ENCODE measurements around the gene CELSR1.
"Not testable (repeated sequence)": the region's sequence is repeated elsewhere in the genome, so short reads cannot be mapped to it uniquely, and the experiment has no call there.

Gene CELSR1

DNA sequence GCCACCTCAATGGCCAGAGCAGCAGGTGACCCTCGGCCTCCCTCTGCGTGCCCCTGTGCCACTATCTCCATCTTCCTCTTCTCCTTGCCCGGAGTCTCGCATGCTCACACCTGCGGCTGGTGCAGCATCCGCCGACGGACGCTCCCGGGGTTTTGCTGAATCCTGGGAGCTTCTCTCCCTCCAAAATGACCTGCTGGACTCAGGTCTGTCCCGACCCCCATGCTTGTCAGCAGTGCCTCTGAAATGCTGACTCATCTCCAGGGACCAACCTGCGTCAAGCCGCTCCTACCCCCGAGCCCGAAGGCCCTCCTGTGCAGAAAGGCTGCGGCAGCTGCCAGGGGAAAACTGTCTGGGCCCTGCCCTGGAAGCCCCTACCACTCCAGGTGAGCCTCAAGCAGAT is 58.4 kb downstream of the CELSR1 start:
- FAIRE-seq, result no peak

DNA sequence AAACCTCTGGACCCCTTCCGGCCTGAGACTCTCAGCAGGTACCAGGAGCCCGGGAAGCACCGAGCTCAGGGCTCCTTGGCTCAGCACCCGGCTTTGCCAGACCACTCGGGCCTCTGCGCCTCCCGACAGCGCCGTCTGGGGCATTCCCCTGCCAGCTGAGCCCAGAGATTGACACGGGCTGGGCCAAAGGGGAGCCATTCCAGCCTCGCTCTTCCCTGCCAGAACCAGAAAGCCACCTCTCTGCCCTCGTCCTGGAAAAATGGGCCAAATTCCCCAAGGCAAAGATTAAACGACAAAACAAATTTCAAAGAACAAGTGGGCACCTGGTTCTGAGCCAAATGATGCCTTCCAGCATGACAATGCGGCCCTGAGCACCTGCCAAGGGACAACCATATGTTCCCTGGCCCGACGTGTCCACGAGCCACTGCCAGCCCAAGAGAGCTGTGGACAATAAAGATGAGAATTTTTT is 59.3 kb downstream of the CELSR1 start:
- no peak for FAIRE-seq

DNA sequence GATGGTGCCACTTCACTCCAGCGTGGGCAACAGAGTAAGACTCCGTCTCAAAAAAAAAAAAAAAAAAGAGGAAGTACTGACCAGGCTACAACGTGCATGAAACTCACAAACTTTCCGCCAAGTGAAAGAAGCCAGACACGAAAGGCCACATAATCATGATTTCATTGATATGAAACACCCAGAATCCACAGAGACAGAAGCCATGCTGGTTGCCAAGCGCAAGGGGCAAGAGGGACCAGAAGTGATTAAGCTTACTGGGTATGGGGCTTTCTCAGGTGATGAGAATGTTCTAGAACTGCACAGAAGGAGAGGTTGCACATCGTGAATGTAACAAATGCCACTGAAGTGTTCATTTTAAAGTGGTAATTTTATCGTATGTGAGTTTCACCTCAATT is 60.9 kb downstream of the CELSR1 start:
- no peak for FAIRE-seq

DNA sequence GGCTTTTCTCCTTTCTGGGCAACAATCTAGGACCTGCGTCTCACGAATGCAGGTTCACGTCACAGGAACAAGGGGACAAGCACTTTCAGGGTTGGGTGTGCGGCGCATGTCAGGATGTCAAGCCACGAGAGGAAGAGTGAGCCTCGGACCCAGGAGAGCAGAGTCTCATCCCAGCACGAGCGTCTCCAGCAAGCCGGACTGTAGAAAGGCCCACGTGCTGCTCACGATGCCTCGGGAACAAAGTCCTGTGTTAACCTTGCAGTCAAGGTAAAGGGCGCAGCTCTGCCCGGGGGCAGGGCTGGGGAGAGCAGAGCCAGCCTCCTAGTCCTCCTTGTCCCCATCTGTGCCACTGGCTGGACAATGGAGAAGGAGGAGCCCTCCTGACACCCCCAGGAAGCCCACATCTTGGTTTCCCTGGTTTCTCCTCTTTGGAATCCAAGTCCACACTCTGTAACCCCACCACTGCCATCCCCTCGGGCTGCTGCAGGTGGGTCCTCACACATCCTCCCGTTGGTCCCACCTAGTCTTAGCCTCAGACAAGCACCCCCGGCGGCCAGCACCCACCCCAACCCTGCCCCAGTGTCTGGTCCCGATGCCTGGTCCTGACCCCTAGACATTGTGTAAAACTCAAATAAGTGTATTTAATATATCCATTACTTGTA is 63.4 kb downstream of the CELSR1 start:
- FAIRE-seq, result no peak

DNA sequence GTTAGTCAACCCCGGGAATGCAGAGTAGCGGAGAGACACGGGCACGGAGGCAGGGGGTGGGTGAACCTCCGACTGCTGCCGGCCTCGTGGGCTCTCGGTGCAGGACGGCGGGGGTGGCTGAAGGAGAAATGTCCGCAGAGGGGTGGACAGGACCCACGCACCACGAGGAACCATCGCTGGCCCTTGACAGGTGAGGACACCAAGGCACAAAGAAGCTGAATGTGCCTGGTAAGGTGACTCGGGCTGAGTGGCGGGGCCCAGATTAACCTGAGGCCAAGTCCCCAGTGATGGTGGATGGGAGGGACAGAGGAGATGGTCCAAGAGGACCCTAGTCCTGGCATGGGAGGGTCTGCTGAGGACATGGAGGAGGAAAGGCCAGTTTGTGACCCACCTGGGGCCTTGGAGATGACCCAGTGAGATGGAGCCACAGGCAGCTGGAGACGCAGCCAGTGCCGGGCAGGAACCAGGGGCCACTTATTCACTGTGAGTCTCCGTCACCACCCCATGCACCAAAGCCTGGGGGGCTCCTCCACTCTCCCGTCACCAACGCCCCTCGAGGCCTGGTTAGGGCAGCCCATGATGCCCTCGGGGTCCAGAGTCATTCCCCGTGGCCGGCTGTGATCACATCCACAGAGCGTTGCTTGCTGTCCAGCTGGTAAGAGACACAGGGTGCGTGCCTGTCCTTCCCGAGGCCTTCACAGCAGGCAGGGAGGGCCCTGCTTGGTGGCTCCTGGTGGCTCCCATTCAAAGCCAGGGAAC is 64.2 kb downstream of the CELSR1 start:
- FAIRE-seq, result no peak

- FAIRE-seq, result no peak
These were observed 64.8 kb downstream of the CELSR1 start for GRCh38 chr22:46472722-46473016.

DNA sequence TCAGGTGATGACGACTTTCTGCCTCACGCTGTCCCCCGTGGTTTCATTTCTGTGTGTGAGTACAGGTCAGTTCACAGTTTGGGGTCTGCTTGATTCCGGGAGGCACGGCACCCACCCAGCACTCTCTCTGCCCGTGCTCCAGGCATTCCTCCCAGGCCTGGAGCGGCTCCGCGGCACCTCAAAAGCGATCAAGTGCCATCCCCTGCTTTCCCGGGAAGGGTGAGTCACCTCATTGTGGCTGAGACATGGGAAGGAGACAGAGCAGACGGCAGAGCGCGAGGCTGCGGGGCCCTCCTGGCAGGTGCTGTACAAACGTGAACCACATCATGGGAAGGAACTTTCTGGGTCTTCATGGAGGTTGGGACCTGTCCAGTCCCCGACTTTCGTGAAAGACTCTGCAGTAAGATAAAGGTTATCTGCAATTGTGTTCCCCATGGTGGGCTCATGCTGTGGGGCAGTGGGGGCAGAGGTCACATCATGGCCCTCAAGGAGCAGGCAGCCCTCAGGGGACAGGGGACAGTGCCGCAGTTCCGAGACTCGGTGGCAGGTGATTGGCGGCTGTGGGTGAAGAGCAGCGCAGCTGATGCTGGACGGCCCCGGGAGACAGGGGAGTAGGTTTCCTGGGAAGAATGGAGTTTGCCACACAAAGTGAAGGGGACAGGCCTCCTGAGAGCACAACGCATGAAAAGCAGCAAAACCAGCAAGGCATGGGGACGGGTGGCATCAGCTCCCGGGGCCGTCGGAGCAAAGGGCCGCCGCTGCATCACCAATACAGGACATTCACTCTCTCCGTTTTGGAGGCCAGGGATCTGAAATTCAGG is 65.3 kb downstream of the CELSR1 start:
- no peak for FAIRE-seq

GRCh38 chr22:46471330-46471729 is 66.1 kb downstream of the CELSR1 start:
- FAIRE-seq, result not testable (repeated sequence)

DNA sequence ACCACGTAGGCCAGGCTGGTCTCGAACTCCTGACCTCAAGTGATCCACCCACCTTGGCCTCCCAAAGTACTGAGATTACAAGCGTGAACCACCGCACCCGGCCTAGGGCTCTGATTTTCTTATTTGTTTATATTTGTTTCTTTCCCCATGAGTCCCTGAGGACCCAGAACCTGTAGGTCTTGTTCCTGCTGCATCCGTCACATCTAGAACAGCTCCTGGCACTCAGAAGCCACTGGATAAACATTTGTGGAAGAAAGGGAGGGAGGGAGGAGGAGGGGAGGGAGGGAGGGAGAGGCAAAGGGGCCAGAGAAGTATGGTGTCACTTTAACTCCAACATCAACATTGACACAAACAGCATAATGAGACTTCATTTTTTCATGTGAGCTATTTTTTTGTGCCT is 67.7 kb downstream of the CELSR1 start:
- no peak for FAIRE-seq

GRCh38 chr22:46467006-46467405 is 70.4 kb downstream of the CELSR1 start:
- FAIRE-seq, result peak; percentile 92

GRCh38 chr22:46466255-46466676 is 71.2 kb downstream of the CELSR1 start:
- no peak for FAIRE-seq

GRCh38 chr22:46465793-46466192 is 71.6 kb downstream of the CELSR1 start:
- no peak for FAIRE-seq

- no peak for FAIRE-seq
These were observed 72.1 kb downstream of the CELSR1 start for GRCh38 chr22:46465345-46465720.

DNA sequence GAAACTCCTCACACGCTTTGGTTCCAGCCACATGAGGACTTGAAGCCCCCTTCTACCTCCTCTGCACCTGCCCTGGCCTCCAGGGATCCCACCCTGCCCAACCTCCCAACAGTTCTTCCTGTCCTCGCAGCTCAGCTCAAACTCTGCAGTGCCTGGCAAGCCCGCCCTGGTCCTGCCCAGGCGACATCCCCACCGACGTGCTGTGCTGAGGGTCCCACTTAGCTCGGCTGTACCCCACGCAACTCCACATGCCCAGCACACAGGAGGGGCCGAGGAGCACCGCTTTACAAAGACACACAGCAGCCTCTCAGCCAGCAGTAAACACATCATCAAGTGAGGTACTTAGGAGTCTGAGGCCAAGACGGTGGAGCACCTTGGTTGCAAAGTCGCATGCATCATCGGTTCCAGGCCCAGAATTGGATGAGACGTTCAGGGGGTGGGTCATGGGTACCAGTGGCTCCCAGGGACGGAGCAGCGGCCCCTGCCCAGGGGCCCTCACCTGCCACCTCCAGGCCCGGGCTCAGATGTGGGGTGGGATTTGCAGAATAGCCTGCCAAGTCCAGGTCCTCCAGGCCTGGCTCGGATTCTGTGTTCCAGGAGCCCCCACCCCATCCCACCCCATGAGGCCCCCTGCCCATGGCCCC is 72.6 kb downstream of the CELSR1 start:
- no peak for FAIRE-seq

DNA sequence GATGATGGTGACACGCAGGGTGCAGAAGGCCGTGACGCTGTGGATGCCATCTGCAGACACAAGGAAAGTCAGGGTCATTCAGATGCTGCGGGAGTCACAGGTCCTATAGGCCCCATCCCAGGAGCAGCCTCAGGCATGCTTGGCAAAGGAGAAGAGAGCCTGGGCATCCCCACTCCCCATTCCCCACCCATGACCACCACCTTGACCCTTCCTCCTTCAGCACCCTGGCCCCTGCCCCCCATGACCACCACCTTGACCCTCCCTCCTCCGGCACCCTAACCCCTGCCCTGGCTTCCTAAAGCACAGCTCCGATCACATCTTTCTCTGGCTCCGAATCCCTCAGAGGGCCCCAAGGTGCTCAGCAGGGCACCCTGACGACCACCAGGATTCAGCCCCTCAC is 73.1 kb downstream of the CELSR1 start:
- FAIRE-seq, result no peak

GRCh38 chr22:46463435-46464227 is 73.8 kb downstream of the CELSR1 start:
- no peak for FAIRE-seq

- no peak for FAIRE-seq
These were observed 74.6 kb downstream of the CELSR1 start for GRCh38 chr22:46462726-46463371.

GRCh38 chr22:46461566-46462180 is 75.7 kb downstream of the CELSR1 start:
- no peak for FAIRE-seq

DNA sequence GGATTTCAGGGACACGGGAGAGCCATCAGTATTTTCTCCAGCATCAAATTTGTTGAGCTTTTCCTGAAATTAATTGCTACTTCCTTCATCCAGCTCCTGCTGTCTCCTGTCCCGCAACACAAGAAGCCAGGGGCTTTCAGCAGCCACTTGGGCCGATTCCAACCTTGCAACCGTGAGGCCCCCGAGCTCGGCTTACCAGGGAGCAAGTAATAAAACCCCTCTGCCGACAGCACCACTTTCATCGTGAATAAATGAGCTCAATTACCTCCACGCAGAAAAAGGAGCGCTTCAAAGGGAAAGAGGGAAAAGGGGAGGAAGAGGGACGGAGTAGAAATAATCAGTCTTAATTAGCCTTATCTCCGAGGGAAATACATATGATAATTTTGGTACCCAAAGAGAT is 76.6 kb downstream of the CELSR1 start:
- FAIRE-seq, result no peak

DNA sequence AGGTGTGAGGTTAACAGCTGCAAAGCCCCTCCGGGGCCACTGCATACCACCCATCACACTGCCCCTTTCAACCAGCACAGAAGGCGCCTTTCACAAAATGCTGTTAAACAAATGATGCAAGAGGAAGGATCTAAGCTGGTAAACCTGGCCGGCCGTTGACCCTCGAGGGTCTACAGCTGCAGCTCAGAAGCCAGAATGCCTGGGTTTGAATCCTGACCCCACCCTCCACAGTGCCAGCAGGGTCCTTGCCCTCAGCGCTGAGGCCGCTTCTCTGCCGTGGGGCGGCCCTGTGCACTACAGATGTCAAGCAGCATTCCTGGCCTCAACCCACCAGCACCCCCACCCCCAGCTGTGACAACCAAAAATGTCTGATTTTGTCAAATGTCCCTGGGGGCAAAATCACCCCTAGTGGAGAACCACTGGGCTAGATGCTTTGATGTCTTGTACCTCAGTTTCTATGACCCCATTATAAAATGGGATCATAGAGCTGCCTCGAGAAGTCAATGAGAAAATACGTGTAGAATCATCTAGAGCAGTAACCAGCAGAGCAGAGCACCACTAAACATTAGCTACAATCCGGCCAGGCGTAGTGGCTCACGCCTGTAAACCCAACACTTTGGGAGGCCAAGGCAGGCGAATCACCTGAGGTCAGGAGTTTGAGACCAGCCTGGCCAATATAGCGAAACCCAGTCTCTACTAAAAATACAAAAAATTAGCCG is 77.9 kb downstream of the CELSR1 start:
- FAIRE-seq, result no peak

DNA sequence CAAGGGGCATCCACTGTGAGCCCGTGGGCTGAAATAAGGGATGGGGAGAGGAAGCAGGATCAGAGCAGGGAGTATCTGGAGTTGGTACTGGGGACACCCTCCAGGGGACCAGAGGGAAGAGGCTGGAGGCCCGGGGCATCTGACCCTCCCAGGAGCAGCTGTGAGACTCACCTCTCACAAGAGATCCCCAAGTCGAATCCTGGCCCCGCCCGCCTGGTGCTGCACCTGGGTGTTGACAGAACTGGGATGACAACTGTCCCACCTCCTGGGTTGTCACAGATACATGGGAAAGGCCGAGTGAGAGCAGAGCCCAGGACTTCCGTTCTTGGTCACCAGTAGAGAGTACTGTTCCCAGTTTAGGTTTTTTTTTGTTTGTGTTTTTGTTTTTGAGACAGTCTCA is 78.9 kb downstream of the CELSR1 start:
- no peak for FAIRE-seq

Measured in endometrium (tissue), 2 donors.